K562 (cell line): Measurements from ENCODE around the gene TXNIP. TPM values are rescaled to one million over a fixed set of nuclear protein-coding genes. Genes with fewer than 3 reads are reported as not detected.

ENCODE experiments used
- ARID1B ChIP-seq: fragments of 450-650 bp; IDR thresholded peaks from 2 replicates; pipeline ENCODE4 v1.6.1; 2016; ENCODE audit warnings: antibody characterized with exemption, mild to moderate bottlenecking, inconsistent platforms
- ELF4 ChIP-seq: fragments of 450-650 bp; formaldehyde crosslinking; IDR thresholded peaks from 2 replicates; pipeline ENCODE4 v1.4.0; 2022; ENCODE audit warnings: missing genetic modification characterization
- HSF4 ChIP-seq: fragments of 250-450 bp; sonication (Bioruptor Pico); IDR thresholded peaks from 2 replicates; pipeline ENCODE4 v2.1.2; 2022; ENCODE audit warnings: mild to moderate bottlenecking, moderate library complexity, borderline replicate concordance
- KHSRP ChIP-seq: fragments of 450-650 bp; IDR thresholded peaks from 2 replicates; pipeline ENCODE4 v1.6.1; 2017
- PHB ChIP-seq: fragments of 250-450 bp; sonication (Bioruptor Pico); IDR thresholded peaks from 2 replicates; pipeline ENCODE4 v1.5.0; 2021
- RB1 ChIP-seq: fragments of 450-650 bp; IDR thresholded peaks from 2 replicates; pipeline ENCODE4 v1.6.1; 2017; ENCODE audit warnings: low read depth, mild to moderate bottlenecking
- polyA plus RNA-seq, 8 experiments: library from polyadenylated mRNA; depleted of rRNA in 4 of 8; stranded (reverse) in 5 of 8; unstranded in 3 of 8; fragments of >200 nt; fragmentation: Nextera tagmentation in 2 of 8; fragmentation: Illumina TruSeq in 1 of 8; extraction: Ambion mirVana in 2 of 8; extraction: Trizol in 1 of 8; gene quantifications; 2 replicates each; pipeline versions ENCODE4 v1.2.1 to v1.2.3, GENCODE V29; 2011 to 2014; ENCODE audit warnings: inconsistent platforms in 1 of 8, missing spikeins in 1 of 8
- total RNA-seq, 7 experiments: library from RNA; depleted of rRNA in 6 of 7; stranded (reverse); fragments of >200 nt in 6 of 7; fragmentation: Illumina TruSeq in 2 of 7; extraction: Trizol in 2 of 7; gene quantifications; 2 replicates each; pipeline versions ENCODE4 v1.2.1 to v1.2.3, GENCODE V29; 2011 to 2021; ENCODE audit warnings: low replicate concordance in 1 of 7
- TF ChIP-seq, protein P1 (sequence below): fragments of 450-650 bp; IDR thresholded peaks from 2 replicates; pipeline ENCODE4 v1.6.1; 2018; ENCODE audit warnings: mild to moderate bottlenecking, low read depth; ENCODE audit not compliant: partially characterized antibody
- TF ChIP-seq, protein P2 (sequence below): fragments of 250-450 bp; sonication (Bioruptor Pico); IDR thresholded peaks from 2 replicates; pipeline ENCODE4 v1.8.0; 2022; ENCODE audit warnings: inconsistent platforms, mild to moderate bottlenecking, moderate library complexity, borderline replicate concordance
- TF ChIP-seq, protein P3 (sequence below): fragments of 200-600 bp; sonication (generic); IDR thresholded peaks from one replicate; pipeline ENCODE4 v1.6.1; 2012; ENCODE audit warnings: mild to moderate bottlenecking, low read depth, low read length, inconsistent platforms
- TF ChIP-seq, protein P4 (sequence below): sonication (generic); formaldehyde crosslinking; IDR thresholded peaks from 2 replicates; pipeline ENCODE4 v1.8.0; 2022; ENCODE audit warnings: mild to moderate bottlenecking, missing genetic modification reagents
- TF ChIP-seq, protein P5 (sequence below): IDR thresholded peaks from 2 replicates; pipeline ENCODE4 v1.6.1; 2011; ENCODE audit not compliant: insufficient read length; ENCODE audit errors: extremely low read depth

Gene TXNIP
- total and polyA plus RNA-seq, 9 of the 15 experiments (the other 6 are each of a cell fraction or from before 2014, with no cell fraction given), result 120 to 499 (median 257) TPM

DNA sequence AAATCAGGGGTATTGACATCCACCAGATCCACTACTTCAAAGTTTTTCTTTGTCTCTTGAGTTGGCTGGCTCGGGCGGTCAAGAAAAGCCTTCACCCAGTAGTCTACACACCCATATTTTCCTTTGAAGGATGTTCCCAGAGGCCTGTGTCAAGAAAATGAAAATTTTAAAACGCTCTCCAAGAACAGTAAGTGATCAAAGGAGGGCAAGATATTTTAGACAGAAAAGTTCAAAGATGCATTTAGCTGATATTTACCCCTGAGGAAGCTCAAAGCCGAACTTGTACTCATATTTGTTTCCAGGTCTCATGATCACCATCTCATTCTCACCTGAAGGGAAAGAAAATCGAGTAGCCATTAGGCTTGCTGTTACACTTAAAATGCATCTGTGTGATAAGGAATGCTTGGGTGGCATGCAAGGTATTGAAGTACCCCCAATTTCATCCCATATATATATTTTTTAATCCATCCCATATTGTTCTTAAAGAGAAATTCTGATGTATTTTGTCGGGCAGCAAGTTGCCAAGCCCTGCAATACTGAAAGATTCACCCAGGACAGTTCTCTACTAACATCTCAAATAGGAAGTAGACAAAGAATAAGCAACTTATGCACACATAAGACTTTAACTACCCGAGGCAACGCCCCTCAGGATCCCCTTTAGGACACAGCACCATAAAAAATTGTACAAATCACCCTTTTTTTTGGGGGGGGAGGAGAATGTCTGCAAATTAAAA lies 1.1 kb downstream of the TXNIP start (continued):
- TF ChIP-seq, protein P1, sequence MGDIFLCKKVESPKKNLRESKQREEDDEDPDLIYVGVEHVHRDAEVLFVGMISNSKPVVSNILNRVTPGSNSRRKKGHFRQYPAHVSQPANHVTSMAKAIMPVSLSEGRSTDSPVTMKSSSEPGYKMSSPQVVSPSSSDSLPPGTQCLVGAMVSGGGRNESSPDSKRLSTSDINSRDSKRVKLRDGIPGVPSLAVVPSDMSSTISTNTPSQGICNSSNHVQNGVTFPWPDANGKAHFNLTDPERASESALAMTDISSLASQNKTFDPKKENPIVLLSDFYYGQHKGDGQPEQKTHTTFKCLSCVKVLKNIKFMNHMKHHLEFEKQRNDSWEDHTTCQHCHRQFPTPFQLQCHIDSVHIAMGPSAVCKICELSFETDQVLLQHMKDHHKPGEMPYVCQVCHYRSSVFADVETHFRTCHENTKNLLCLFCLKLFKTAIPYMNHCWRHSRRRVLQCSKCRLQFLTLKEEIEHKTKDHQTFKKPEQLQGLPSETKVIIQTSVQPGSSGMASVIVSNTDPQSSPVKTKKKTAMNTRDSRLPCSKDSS, result no peak
- TF ChIP-seq ELF4 (CRISPR knock-in tag), result 0 out of 2 replicates have a peak, but pooled peaks have one; percentile 64
- TF ChIP-seq, protein P2, sequence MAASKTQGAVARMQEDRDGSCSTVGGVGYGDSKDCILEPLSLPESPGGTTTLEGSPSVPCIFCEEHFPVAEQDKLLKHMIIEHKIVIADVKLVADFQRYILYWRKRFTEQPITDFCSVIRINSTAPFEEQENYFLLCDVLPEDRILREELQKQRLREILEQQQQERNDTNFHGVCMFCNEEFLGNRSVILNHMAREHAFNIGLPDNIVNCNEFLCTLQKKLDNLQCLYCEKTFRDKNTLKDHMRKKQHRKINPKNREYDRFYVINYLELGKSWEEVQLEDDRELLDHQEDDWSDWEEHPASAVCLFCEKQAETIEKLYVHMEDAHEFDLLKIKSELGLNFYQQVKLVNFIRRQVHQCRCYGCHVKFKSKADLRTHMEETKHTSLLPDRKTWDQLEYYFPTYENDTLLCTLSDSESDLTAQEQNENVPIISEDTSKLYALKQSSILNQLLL (CRISPR knock-in tag), result no peak
- no peak for TF ChIP-seq HSF4 (CRISPR knock-in tag)
- no peak; the same call in 1 of the 2 replicates for TF ChIP-seq ARID1B
- TF ChIP-seq, protein P3, sequence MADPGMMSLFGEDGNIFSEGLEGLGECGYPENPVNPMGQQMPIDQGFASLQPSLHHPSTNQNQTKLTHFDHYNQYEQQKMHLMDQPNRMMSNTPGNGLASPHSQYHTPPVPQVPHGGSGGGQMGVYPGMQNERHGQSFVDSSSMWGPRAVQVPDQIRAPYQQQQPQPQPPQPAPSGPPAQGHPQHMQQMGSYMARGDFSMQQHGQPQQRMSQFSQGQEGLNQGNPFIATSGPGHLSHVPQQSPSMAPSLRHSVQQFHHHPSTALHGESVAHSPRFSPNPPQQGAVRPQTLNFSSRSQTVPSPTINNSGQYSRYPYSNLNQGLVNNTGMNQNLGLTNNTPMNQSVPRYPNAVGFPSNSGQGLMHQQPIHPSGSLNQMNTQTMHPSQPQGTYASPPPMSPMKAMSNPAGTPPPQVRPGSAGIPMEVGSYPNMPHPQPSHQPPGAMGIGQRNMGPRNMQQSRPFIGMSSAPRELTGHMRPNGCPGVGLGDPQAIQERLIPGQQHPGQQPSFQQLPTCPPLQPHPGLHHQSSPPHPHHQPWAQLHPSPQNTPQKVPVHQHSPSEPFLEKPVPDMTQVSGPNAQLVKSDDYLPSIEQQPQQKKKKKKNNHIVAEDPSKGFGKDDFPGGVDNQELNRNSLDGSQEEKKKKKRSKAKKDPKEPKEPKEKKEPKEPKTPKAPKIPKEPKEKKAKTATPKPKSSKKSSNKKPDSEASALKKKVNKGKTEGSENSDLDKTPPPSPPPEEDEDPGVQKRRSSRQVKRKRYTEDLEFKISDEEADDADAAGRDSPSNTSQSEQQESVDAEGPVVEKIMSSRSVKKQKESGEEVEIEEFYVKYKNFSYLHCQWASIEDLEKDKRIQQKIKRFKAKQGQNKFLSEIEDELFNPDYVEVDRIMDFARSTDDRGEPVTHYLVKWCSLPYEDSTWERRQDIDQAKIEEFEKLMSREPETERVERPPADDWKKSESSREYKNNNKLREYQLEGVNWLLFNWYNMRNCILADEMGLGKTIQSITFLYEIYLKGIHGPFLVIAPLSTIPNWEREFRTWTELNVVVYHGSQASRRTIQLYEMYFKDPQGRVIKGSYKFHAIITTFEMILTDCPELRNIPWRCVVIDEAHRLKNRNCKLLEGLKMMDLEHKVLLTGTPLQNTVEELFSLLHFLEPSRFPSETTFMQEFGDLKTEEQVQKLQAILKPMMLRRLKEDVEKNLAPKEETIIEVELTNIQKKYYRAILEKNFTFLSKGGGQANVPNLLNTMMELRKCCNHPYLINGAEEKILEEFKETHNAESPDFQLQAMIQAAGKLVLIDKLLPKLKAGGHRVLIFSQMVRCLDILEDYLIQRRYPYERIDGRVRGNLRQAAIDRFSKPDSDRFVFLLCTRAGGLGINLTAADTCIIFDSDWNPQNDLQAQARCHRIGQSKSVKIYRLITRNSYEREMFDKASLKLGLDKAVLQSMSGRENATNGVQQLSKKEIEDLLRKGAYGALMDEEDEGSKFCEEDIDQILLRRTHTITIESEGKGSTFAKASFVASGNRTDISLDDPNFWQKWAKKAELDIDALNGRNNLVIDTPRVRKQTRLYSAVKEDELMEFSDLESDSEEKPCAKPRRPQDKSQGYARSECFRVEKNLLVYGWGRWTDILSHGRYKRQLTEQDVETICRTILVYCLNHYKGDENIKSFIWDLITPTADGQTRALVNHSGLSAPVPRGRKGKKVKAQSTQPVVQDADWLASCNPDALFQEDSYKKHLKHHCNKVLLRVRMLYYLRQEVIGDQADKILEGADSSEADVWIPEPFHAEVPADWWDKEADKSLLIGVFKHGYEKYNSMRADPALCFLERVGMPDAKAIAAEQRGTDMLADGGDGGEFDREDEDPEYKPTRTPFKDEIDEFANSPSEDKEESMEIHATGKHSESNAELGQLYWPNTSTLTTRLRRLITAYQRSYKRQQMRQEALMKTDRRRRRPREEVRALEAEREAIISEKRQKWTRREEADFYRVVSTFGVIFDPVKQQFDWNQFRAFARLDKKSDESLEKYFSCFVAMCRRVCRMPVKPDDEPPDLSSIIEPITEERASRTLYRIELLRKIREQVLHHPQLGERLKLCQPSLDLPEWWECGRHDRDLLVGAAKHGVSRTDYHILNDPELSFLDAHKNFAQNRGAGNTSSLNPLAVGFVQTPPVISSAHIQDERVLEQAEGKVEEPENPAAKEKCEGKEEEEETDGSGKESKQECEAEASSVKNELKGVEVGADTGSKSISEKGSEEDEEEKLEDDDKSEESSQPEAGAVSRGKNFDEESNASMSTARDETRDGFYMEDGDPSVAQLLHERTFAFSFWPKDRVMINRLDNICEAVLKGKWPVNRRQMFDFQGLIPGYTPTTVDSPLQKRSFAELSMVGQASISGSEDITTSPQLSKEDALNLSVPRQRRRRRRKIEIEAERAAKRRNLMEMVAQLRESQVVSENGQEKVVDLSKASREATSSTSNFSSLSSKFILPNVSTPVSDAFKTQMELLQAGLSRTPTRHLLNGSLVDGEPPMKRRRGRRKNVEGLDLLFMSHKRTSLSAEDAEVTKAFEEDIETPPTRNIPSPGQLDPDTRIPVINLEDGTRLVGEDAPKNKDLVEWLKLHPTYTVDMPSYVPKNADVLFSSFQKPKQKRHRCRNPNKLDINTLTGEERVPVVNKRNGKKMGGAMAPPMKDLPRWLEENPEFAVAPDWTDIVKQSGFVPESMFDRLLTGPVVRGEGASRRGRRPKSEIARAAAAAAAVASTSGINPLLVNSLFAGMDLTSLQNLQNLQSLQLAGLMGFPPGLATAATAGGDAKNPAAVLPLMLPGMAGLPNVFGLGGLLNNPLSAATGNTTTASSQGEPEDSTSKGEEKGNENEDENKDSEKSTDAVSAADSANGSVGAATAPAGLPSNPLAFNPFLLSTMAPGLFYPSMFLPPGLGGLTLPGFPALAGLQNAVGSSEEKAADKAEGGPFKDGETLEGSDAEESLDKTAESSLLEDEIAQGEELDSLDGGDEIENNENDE, result no peak
- TF ChIP-seq RB1, result no peak
- TF ChIP-seq, protein P4, sequence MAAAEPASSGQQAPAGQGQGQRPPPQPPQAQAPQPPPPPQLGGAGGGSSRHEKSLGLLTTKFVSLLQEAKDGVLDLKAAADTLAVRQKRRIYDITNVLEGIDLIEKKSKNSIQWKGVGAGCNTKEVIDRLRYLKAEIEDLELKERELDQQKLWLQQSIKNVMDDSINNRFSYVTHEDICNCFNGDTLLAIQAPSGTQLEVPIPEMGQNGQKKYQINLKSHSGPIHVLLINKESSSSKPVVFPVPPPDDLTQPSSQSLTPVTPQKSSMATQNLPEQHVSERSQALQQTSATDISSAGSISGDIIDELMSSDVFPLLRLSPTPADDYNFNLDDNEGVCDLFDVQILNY (CRISPR knock-in tag), result no peak
- TF ChIP-seq, protein P5, sequence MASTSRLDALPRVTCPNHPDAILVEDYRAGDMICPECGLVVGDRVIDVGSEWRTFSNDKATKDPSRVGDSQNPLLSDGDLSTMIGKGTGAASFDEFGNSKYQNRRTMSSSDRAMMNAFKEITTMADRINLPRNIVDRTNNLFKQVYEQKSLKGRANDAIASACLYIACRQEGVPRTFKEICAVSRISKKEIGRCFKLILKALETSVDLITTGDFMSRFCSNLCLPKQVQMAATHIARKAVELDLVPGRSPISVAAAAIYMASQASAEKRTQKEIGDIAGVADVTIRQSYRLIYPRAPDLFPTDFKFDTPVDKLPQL, result no peak
- TF ChIP-seq PHB, result no peak
- TF ChIP-seq KHSRP, result peak; percentile 80
